Kidney (tissue), 14 donors: ENCODE data around the gene TRPM2. TPM values are rescaled to one million over a fixed set of nuclear protein-coding genes. Genes with fewer than 3 reads are reported as not detected.

Experiments used
- DNase-seq, 5 donors: peaks; one replicate each; pipeline ENCODE4 v3.0.0-alpha.2; 2013 to 2020
- FAIRE-seq: peaks from 2 replicates; lab custom pipeline; 2012; peaks lifted over from hg19 to GRCh38; lab: Jason Lieb, UNC
- H3K27ac ChIP-seq, 2 donors: one replicate each; pipeline ENCODE4 v1.7.0; 2013; ENCODE audit warnings: low read depth in 2 of 2, low read length in 2 of 2, inconsistent platforms in 1 of 2
- H3K27me3 ChIP-seq: one replicate; pipeline ENCODE4 v1.7.1; 2013; ENCODE audit warnings: low read length, inconsistent platforms; ENCODE audit not compliant: control insufficient read depth, insufficient read depth
- H3K36me3 ChIP-seq, 3 donors: one replicate each; pipeline versions ENCODE4 v1.7.0 to v1.7.1; 2013; ENCODE audit warnings: low read length in 3 of 3, control low read depth in 1 of 3, inconsistent platforms in 1 of 3; ENCODE audit not compliant: insufficient read depth in 3 of 3, control insufficient read depth in 2 of 3
- H3K4me1 ChIP-seq, 3 donors: one replicate each; pipeline versions ENCODE4 v1.7.0 to v1.7.1; 2013; ENCODE audit warnings: low read length in 3 of 3, inconsistent platforms in 1 of 3, low read depth in 1 of 3; ENCODE audit not compliant: control insufficient read depth in 2 of 3, insufficient read depth in 2 of 3
- H3K4me3 ChIP-seq, 3 donors: one replicate each; pipeline versions ENCODE4 v1.7.0 to v1.8.1; 2013; ENCODE audit warnings: low read length in 3 of 3, control low read depth in 1 of 3, inconsistent platforms in 1 of 3
- H3K9ac ChIP-seq, 3 donors: one replicate each; pipeline versions ENCODE4 v1.7.0 to v1.7.1; 2013; ENCODE audit warnings: low read length in 3 of 3, control low read depth in 1 of 3, inconsistent platforms in 1 of 3
- H3K9me3 ChIP-seq, 3 donors: one replicate each; pipeline versions ENCODE4 v1.7.0 to v1.7.1; 2013; ENCODE audit warnings: low read length in 3 of 3, control low read depth in 1 of 3, inconsistent platforms in 1 of 3; ENCODE audit not compliant: control insufficient read depth in 2 of 3, insufficient read depth in 1 of 3
- intact Hi-C: fragments of 100-400 bp; cut with DNase I; formaldehyde crosslinking; loops from one replicate; pipeline ENCODE4 v1.11.1; 2022
- polyA plus RNA-seq: library from polyadenylated mRNA; stranded (reverse); fragments of 350-450 nt; fragmentation: Illumina TruSeq; extraction: RNeasy Lipid Tissue Mini Kit (QIAGEN cat#74804); gene quantifications from one replicate; pipeline ENCODE4 v1.2.3, GENCODE V29; 2014; ENCODE audit warnings: low read depth, low replicate concordance; ENCODE audit not compliant: insufficient read depth
- total RNA-seq: library from RNA; stranded (reverse); fragmentation: NEBNext Ultra II Directional; extraction: Animal tissue kit (Norgen Biotek cat#: 25700); gene quantifications from one replicate; pipeline ENCODE4 v1.2.1, GENCODE V29; 2021
- TF ChIP-seq, protein P1 (sequence below): IDR thresholded peaks from 3 replicates; pipeline ENCODE4 v1.5.1; 2012; ENCODE audit warnings: mild to moderate bottlenecking, moderate library complexity, borderline replicate concordance; ENCODE audit not compliant: insufficient read depth; ENCODE audit errors: extremely low read depth
- donor health status: control.
- donor health status: control.
- donor health status: control.
- donor health status: control.
- donor health status: control.
- donor health status: DM: yes; HTN: yes; CAD: no.
- donor health status: Normal renal cell carcinoma (clear cell type).

Gene TRPM2
- total and polyA plus RNA-seq, 2 donors from 2014 or later, result 2.0 to 11.5 TPM

DNA sequence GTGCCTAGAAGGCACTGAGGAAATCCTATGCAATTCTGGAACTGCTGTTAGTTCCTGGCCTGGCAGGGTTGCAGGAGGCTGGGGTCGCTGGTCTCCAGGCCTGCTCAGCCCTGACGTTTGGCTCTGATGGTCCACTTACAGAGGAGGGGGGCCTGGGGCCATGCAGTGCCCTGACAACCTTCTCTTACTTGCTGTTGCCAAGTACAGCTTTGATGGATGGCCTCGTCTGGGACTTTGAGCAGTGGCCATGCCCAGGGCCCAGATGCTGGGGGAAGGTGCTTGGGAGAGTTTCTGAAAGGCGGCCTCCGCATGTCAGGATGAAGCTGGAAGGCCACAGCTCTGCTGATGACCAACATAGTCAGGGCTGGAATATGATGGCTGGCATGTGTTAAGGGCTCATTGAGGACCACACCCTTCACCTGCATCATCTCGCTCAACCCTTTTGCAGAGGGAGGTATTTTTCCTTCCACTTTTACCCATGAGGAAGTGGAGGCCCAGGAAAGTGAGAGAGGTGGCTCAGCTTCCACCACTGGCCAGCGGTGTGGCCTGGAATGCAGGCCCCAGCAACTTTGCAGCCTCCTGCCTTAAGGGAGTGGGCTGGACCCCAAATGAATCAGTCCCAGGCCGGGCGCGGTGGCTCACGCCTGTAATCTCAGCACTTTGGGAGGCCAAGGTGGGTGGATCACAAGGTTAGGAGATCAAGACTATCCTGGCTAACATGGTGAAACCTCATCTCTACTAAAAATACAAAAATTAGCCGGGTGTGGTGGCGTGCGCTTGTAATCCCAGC lies 67.2 kb downstream of the TRPM2 start:
- no peak overlapping the region for H3K4me3 ChIP-seq
- intact Hi-C loops, result no loop called here
- H3K27ac ChIP-seq, result no peak overlapping the region
- DNase-seq, result peak in 2 of 5 donors; percentile 18 to 29
- no peak overlapping the region for H3K9ac ChIP-seq
- TF ChIP-seq, protein P1, sequence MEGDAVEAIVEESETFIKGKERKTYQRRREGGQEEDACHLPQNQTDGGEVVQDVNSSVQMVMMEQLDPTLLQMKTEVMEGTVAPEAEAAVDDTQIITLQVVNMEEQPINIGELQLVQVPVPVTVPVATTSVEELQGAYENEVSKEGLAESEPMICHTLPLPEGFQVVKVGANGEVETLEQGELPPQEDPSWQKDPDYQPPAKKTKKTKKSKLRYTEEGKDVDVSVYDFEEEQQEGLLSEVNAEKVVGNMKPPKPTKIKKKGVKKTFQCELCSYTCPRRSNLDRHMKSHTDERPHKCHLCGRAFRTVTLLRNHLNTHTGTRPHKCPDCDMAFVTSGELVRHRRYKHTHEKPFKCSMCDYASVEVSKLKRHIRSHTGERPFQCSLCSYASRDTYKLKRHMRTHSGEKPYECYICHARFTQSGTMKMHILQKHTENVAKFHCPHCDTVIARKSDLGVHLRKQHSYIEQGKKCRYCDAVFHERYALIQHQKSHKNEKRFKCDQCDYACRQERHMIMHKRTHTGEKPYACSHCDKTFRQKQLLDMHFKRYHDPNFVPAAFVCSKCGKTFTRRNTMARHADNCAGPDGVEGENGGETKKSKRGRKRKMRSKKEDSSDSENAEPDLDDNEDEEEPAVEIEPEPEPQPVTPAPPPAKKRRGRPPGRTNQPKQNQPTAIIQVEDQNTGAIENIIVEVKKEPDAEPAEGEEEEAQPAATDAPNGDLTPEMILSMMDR, result no peak
- no peaks in the 10 kb centered on the region for H3K4me1 ChIP-seq
- FAIRE-seq, result no peak
- peaks cover 0 to 2% (median 0%) of the 10 kb centered on the region in 3 donors for H3K9me3 ChIP-seq
- no peaks in the 10 kb centered on the region for H3K36me3 ChIP-seq
- H3K27me3 ChIP-seq, result no peaks in the 10 kb centered on the region

DNA sequence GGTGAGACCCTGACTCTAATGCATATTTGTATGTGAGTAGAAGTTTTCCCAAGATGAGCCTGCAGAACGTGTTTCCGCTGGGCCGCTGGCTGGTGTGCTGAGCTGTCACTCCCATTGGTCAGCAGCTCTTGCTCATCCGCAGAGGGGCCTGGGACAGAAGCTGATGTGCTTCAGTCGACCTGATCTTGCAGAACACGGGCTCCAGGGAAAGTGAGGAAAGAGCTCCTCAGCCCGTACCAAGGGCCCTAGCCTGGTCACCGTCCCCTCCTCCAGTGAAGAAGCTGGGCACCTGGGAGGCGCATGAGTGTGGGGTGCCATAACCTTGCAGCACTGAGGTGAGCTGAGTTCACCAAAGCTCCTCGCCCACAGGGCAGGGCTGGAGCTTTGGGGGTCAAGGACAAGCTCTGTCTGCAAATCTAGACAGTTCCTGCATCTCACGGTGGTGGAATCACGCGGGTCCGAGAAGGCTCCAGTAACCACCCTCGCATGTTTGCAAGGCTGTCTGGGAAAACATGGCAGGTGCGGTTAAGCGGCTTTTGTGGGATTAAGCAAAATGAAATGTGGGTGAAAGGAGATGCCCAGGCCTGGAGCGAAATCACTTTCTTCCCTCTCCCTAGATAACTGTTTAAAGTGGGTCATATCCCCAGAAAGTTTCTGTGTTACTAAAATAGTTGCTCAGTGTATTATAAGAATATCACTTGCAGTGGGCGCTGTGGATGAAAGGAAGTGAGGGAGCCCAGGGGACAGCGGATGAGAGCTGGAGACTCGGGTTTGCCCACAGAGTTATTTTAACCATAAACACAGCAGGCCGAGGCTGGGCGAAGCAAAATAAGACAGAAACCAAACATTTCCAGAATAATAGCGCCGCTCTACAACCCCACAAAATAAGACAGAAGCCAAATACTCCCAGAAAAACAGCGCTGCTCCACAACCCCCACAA lies 68.8 kb downstream of the TRPM2 start:
- Histone ChIP-seq H3K4me3 (no peak overlapping the region), H3K27ac (no peak overlapping the region), H3K9ac (no peak overlapping the region), H3K9me3 (peaks cover 0 to 2% (median 0%) of the 10 kb centered on the region in 3 donors), H3K27me3 (no peaks in the 10 kb centered on the region), H3K4me1 (no peaks in the 10 kb centered on the region), H3K36me3 (no peaks in the 10 kb centered on the region)
- DNase-seq (peak in 2 of 5 donors; percentile 19 to 42), FAIRE-seq (no peak)
- intact Hi-C loops, result no loop called here
- TF ChIP-seq, protein P1, result no peak

DNA sequence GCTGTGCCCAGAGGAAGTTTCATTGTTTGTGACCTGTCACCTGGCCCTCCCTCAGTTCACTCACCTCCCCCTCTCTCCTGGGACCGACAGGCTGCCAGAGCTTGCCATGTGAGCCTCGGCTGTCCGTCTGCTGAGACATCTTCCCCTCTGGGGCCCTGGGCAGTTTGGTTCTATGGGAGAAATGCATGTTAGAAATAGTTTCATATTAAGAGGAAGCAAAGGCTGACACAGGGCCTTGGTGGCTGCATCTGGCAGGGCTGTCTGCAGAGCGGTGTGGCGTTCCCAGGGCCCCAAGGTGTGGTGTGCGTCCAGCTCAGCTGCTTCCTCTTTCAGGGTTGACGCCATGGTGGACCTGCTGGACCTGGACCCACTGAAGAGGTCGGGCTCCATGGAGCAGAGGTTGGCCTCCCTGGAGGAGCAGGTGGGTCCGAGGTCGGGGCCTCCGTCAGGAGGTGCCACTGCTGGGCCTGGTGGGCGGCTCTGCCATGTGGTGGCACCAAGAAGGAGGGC lies 69.9 kb downstream of the TRPM2 start:
- intact Hi-C loops, result no loop called here
- Histone ChIP-seq H3K4me1 (no peaks in the 10 kb centered on the region), H3K4me3 (no peak overlapping the region), H3K27me3 (no peaks in the 10 kb centered on the region), H3K27ac (no peak overlapping the region), H3K9ac (no peak overlapping the region), H3K36me3 (no peaks in the 10 kb centered on the region), H3K9me3 (peaks cover 0 to 2% (median 0%) of the 10 kb centered on the region in 3 donors)
- FAIRE-seq, result no peak
- DNase-seq, result peak in 3 of 5 donors; percentile 34 to 49 (median 42)
- TF ChIP-seq, protein P1, result no peak
